Measurements from ENCODE around the gene CLCA1. TPM values are rescaled to one million over a fixed set of nuclear protein-coding genes. Genes with fewer than 3 reads are reported as not detected.
A peak's percentile ranks its signal among the peaks of the same experiment; 100 is the strongest.
"Not testable (repeated sequence)": the region's sequence is repeated elsewhere in the genome, so short reads cannot be mapped to it uniquely, and the experiment has no call there.

Gene CLCA1
- total RNA-seq, 1 donor from 2014 or later = not detected

- H3K27me3 ChIP-seq; H3K27me3 Mint-ChIP-seq (ENCODE audit: insufficient read depth, low read depth); H3K36me3 Mint-ChIP-seq; H3K27ac Mint-ChIP-seq; H3K27ac ChIP-seq; H3K4me3 Mint-ChIP-seq; H4K20me1 ChIP-seq (ENCODE audit: low read depth); H3K79me2 ChIP-seq (ENCODE audit: low read depth); H3K36me3 ChIP-seq; H3K9ac ChIP-seq; H3K9me3 Mint-ChIP-seq; H3K9me3 ChIP-seq (ENCODE audit: low read depth): not testable (repeated sequence)
- peak overlapping the region; percentile 43 for H3K4me3 ChIP-seq
- peak; percentile 60 for TF ChIP-seq CTCF (IDR thresholded peaks at IDR 0.05)
- peak overlapping the region; percentile 73 for H3K4me2 ChIP-seq
- peaks cover 14% of the 10 kb centered on the region for H3K4me1 ChIP-seq
- peaks cover 26% of the 10 kb centered on the region for H3K4me1 Mint-ChIP-seq
- peak overlapping the region; percentile 69 for H2AFZ ChIP-seq (replicated peaks)
- peak; percentile 79 for DNase-seq (ENCODE audit: low spot score)
- peaks cover 17% of the 10 kb centered on the region for H3F3A ChIP-seq (ENCODE audit: low read depth)
These were observed 33.5 kb downstream of the CLCA1 start for GRCh38 chr1:86502125-86502646.

DNA sequence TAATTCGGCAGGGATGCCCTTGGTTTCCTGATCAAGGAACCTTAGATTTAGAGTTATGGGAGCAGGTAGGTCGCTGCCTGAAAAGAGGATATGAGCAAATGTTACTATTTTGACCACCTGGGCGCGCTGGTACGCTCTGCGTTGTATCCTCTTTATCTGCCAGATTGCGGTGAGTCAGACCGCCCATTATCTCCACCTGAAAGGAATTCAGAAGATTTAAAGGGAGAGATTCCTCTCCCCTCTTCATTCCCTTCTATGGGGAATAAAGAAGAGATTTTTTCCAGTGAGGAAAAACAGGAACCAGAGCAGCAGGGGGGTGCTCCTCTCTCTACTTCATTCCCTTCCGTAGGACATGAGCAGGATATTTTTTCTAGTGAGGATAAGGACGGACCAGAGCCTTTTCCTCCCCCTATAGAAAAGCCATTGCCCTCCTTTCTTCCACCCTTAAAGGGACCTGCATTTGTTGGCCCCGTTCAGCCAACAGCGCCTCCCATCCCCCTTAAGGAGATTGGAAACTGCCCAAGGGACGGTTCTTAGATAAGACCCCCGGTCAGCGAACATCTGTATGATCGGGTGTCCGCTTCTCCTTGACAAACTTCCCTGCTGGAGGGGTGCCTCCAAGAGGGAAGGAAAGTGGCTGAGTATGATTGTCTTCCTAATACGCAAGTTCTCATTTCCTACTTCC, 34.1 kb downstream of the CLCA1 start:
- Histone ChIP-seq H3K9me3 (ENCODE audit: low read depth) (no peaks in the 10 kb centered on the region), H3K27me3 (no peaks in the 10 kb centered on the region), H3K4me3 (peak overlapping the region; percentile 43), H2AFZ (replicated peaks) (peak overlapping the region; percentile 69), H3K27ac (no peak overlapping the region), H3F3A (ENCODE audit: low read depth) (peaks cover 17% of the 10 kb centered on the region), H3K36me3 (no peaks in the 10 kb centered on the region), H4K20me1 (ENCODE audit: low read depth) (no peaks in the 10 kb centered on the region), H3K4me1 (peaks cover 14% of the 10 kb centered on the region), H3K9ac (no peak overlapping the region), H3K79me2 (ENCODE audit: low read depth) (no peaks in the 10 kb centered on the region), H3K4me2 (peak overlapping the region; percentile 73)
- H3K36me3 Mint-ChIP-seq = peaks cover 2% of the 10 kb centered on the region
- no peak overlapping the region for H3K27ac Mint-ChIP-seq
- H3K4me3 Mint-ChIP-seq = no peak overlapping the region
- peaks cover 5% of the 10 kb centered on the region for H3K27me3 Mint-ChIP-seq (ENCODE audit: insufficient read depth, low read depth)
- TF ChIP-seq EZH2phosphoT487 (IDR thresholded peaks at IDR 0.05) (no peak), EZH2 (IDR thresholded peaks at IDR 0.05) (no peak), CTCF (IDR thresholded peaks at IDR 0.05) (no peak)
- peak; percentile 58 for DNase-seq (ENCODE audit: low spot score)
- H3K4me1 Mint-ChIP-seq = peaks cover 26% of the 10 kb centered on the region
- no peaks in the 10 kb centered on the region for H3K9me3 Mint-ChIP-seq

- no peaks in the 10 kb centered on the region for H3K36me3 ChIP-seq
- H3K4me2 ChIP-seq = peak overlapping the region; percentile 73
- peaks cover 14% of the 10 kb centered on the region for H3K4me1 ChIP-seq
- H3K27me3 ChIP-seq = no peaks in the 10 kb centered on the region
- Mint-ChIP-seq H3K27ac (no peak overlapping the region), H3K4me3 (no peak overlapping the region), H3K27me3 (ENCODE audit: insufficient read depth, low read depth) (peaks cover 5% of the 10 kb centered on the region), H3K36me3 (peaks cover 2% of the 10 kb centered on the region), H3K9me3 (no peaks in the 10 kb centered on the region), H3K4me1 (peaks cover 26% of the 10 kb centered on the region)
- no peak overlapping the region for H3K9ac ChIP-seq
- TF ChIP-seq EZH2 (IDR thresholded peaks at IDR 0.05) = no peak
- TF ChIP-seq CTCF (IDR thresholded peaks at IDR 0.05) = no peak
- no peak for TF ChIP-seq EZH2phosphoT487 (IDR thresholded peaks at IDR 0.05)
- H3K27ac ChIP-seq = no peak overlapping the region
- peak overlapping the region; percentile 69 for H2AFZ ChIP-seq (replicated peaks)
- peaks cover 17% of the 10 kb centered on the region for H3F3A ChIP-seq (ENCODE audit: low read depth)
- no peaks in the 10 kb centered on the region for H3K79me2 ChIP-seq (ENCODE audit: low read depth)
- no peaks in the 10 kb centered on the region for H4K20me1 ChIP-seq (ENCODE audit: low read depth)
- peak overlapping the region; percentile 43 for H3K4me3 ChIP-seq
- DNase-seq (ENCODE audit: low spot score) = peak; percentile 33
- H3K9me3 ChIP-seq (ENCODE audit: low read depth) = no peaks in the 10 kb centered on the region
These were observed 34.8 kb downstream of the CLCA1 start for GRCh38 chr1:86503406-86504136.
